Vagina (tissue), 2 donors: ENCODE data around the gene NRXN3.

Experiments used
- POLR2A ChIP-seq, 2 donors: fragments of 450-650 bp; IDR thresholded peaks; one replicate each; pipeline ENCODE4 v1.6.1; 2017; ENCODE audit warnings: antibody characterized with exemption in 2 of 2, mild to moderate bottlenecking in 2 of 2, moderate library complexity in 2 of 2
- POLR2AphosphoS5 ChIP-seq, 2 donors: sonication (generic); formaldehyde crosslinking; IDR thresholded peaks; one replicate each; pipeline ENCODE4 v1.9.0; 2017; ENCODE audit warnings: antibody characterized with exemption in 2 of 2, mild to moderate bottlenecking in 2 of 2, low read depth in 1 of 2; ENCODE audit not compliant: insufficient read depth in 1 of 2
- TF ChIP-seq, protein P1 (sequence below), 3 experiments: fragments of 450-650 bp in 2 of 3; fragments of 200-600 bp in 1 of 3; sonication (generic) in 1 of 3; IDR thresholded peaks; one replicate each; pipeline ENCODE4 v1.5.1; 2017 to 2019; ENCODE audit warnings: antibody characterized with exemption in 3 of 3, mild to moderate bottlenecking in 2 of 3, moderate library complexity in 2 of 3

DNA sequence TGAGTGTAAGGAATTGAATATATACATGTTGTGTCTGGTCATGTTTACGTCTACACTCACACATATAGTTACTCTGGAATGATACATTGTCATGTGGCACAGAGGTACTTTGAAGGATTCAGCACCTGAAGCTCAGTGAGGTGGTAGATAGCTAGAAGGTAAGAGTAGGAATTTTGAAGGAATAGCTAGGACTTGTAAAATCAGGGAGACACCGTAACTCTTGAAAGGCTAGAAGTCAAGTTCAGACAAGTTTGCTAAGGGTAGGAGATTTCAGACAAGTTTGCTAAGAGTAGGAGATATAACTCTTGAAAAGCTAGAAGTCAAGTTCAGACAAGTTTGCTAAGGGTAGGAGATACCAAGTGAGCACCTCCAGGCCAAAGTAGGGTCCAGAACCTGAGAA is 14.0 kb upstream of the NRXN3 start:
- TF ChIP-seq, protein P1, sequence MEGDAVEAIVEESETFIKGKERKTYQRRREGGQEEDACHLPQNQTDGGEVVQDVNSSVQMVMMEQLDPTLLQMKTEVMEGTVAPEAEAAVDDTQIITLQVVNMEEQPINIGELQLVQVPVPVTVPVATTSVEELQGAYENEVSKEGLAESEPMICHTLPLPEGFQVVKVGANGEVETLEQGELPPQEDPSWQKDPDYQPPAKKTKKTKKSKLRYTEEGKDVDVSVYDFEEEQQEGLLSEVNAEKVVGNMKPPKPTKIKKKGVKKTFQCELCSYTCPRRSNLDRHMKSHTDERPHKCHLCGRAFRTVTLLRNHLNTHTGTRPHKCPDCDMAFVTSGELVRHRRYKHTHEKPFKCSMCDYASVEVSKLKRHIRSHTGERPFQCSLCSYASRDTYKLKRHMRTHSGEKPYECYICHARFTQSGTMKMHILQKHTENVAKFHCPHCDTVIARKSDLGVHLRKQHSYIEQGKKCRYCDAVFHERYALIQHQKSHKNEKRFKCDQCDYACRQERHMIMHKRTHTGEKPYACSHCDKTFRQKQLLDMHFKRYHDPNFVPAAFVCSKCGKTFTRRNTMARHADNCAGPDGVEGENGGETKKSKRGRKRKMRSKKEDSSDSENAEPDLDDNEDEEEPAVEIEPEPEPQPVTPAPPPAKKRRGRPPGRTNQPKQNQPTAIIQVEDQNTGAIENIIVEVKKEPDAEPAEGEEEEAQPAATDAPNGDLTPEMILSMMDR (IDR thresholded peaks at IDR 0.05): no peak
- no peak for TF ChIP-seq POLR2AphosphoS5 (IDR thresholded peaks at IDR 0.05; ENCODE audit: insufficient read depth in 1 of 2, low read depth in 1 of 2)
- TF ChIP-seq POLR2A (IDR thresholded peaks at IDR 0.05): no peak
